GM12878 (cell line): ENCODE data around the gene PALMD. TPM values are rescaled to one million over a fixed set of nuclear protein-coding genes. Genes with fewer than 3 reads are reported as not detected.

Source experiments
- ATAC-seq: fragments of 200-7000 bp; cut with Tn5 transposase; 3 replicates; pipeline ENCODE4 v1.9.1; 2020; ENCODE audit warnings: mild to moderate bottlenecking, moderate library complexity
- BruUV-seq: library from RNA; stranded (reverse); fragments of 400-500 nt; replicated peaks from 2 replicates; lab custom pipeline; 2021; lab: Mats Ljungman, UMichigan
- CTCF ChIA-PET: fragments of 300-600 bp; sonication (Branson Sonifier 250); formaldehyde crosslinking; extraction: SDS; loops from one replicate; lab custom pipeline; 2021; ENCODE audit warnings: inconsistent platforms; lab: Yijun Ruan, JAX
- POLR2A ChIA-PET: fragments of 350-600 bp; formaldehyde crosslinking; extraction: SDS; loops from one replicate; lab custom pipeline; 2021; ENCODE audit warnings: inconsistent platforms; lab: Charles Lee
- RAD21 ChIA-PET: fragments of 300-600 bp; sonication (Branson Sonifier 250); formaldehyde crosslinking; loops from one replicate; lab custom pipeline; 2023; ENCODE audit warnings: antibody characterized with exemption; ENCODE audit not compliant: unreplicated experiment; lab: Charles Lee
- SMC1A ChIA-PET: fragments of 300-600 bp; sonication (Branson Sonifier 250); formaldehyde crosslinking; loops from one replicate; lab custom pipeline; 2023; ENCODE audit not compliant: unreplicated experiment, uncharacterized antibody; lab: Charles Lee
- DNase-seq: peaks from one replicate; pipeline ENCODE4 v3.0.0-alpha.2; 2011; ENCODE audit warnings: low read depth, low spot score
- FAIRE-seq: peaks from 3 replicates; lab custom pipeline; 2011; peaks lifted over from hg19 to GRCh38; lab: Jason Lieb, UNC
- H2AFZ ChIP-seq: 2 replicates; pipeline ENCODE4 v1.6.0; 2011; ENCODE audit warnings: low read depth, low read length, control low read depth; ENCODE audit not compliant: control insufficient read depth
- H3K27ac ChIP-seq: 2 replicates; pipeline ENCODE4 v1.5.1; 2011; ENCODE audit warnings: control low read depth; ENCODE audit not compliant: control insufficient read depth, insufficient read depth
- H3K27me3 ChIP-seq, 2 experiments: replicated peaks in 1 of 2; 2 replicates each; pipeline versions ENCODE4 v1.6.0 to v1.6.1; 2011; ENCODE audit warnings: low read length in 1 of 2; ENCODE audit not compliant: control insufficient read depth in 2 of 2, insufficient read depth in 2 of 2
- H3K36me3 ChIP-seq, 2 experiments: 2 replicates each; pipeline ENCODE4 v1.5.1; 2011; ENCODE audit warnings: low read length in 1 of 2; ENCODE audit not compliant: control insufficient read depth in 2 of 2, insufficient read depth in 2 of 2
- H3K4me1 ChIP-seq: 2 replicates; pipeline ENCODE4 v1.6.1; 2011; ENCODE audit warnings: mild to moderate bottlenecking, low read length, moderate library complexity, mixed read lengths; ENCODE audit not compliant: control insufficient read depth, insufficient read depth
- H3K4me2 ChIP-seq: 2 replicates; pipeline ENCODE4 v1.6.0; 2011; ENCODE audit warnings: control low read depth; ENCODE audit not compliant: control insufficient read depth, insufficient read depth
- H3K4me3 ChIP-seq: fragments of 200-600 bp; sonication (generic); 2 replicates; pipeline ENCODE4 v1.5.1; 2016
- H3K79me2 ChIP-seq: 2 replicates; pipeline ENCODE4 v1.6.0; 2011; ENCODE audit warnings: low read length; ENCODE audit not compliant: control insufficient read depth, insufficient read depth
- H3K9ac ChIP-seq: 2 replicates; pipeline ENCODE4 v1.8.0; 2011; ENCODE audit warnings: low read length, control low read depth, mixed read lengths; ENCODE audit not compliant: control insufficient read depth, insufficient read depth
- H3K9me3 ChIP-seq: replicated peaks from 3 replicates; pipeline ENCODE4 v1.5.1; 2011; ENCODE audit warnings: mild to moderate bottlenecking, low read length; ENCODE audit not compliant: control insufficient read depth, insufficient read depth
- H4K20me1 ChIP-seq: 2 replicates; pipeline ENCODE4 v1.6.0; 2011; ENCODE audit not compliant: control insufficient read depth, insufficient read depth
- BCL11A ChIP-seq: IDR thresholded peaks from 2 replicates; pipeline ENCODE4 v1.6.1; 2011; ENCODE audit warnings: low read depth, low read length
- CEBPZ ChIP-seq: fragments of 150-350 bp; IDR thresholded peaks from 2 replicates; pipeline ENCODE4 v1.6.1; 2016; ENCODE audit warnings: low read depth, low read length
- EGR1 ChIP-seq, 2 experiments: IDR thresholded peaks; 1 replicate in 1 of 2; 2 replicates in 1 of 2; pipeline ENCODE4 v1.6.1; 2011 to 2012; ENCODE audit warnings: low read depth in 2 of 2, low read length in 2 of 2, borderline replicate concordance in 1 of 2, mild to moderate bottlenecking in 1 of 2, moderate library complexity in 1 of 2
- EP300 ChIP-seq, 2 experiments: fragments of 150-350 bp in 1 of 2; IDR thresholded peaks; 2 replicates each; pipeline ENCODE4 v1.6.1; 2011 to 2012; ENCODE audit warnings: low read depth in 2 of 2, low read length in 2 of 2, borderline replicate concordance in 1 of 2, improper control_type of control experiment in 1 of 2, inconsistent platforms in 1 of 2; ENCODE audit not compliant: control insufficient read depth in 1 of 2
- NFXL1 ChIP-seq: fragments of 450-650 bp; IDR thresholded peaks from 2 replicates; pipeline ENCODE4 v1.6.1; 2017; ENCODE audit warnings: antibody characterized with exemption, mild to moderate bottlenecking, borderline replicate concordance
- PML ChIP-seq: IDR thresholded peaks from 2 replicates; pipeline ENCODE4 v1.6.1; 2012; ENCODE audit warnings: low read length, inconsistent platforms
- POLR2AphosphoS5 ChIP-seq: IDR thresholded peaks from 2 replicates; pipeline ENCODE4 v1.6.1; 2011; ENCODE audit warnings: mild to moderate bottlenecking, low read length, inconsistent platforms
- RBBP5 ChIP-seq: fragments of 200-600 bp; sonication (generic); conservative IDR thresholded peaks from 2 replicates; pipeline ENCODE4 v1.6.1; 2016
- RCOR1 ChIP-seq: conservative IDR thresholded peaks from 2 replicates; pipeline ENCODE4 v1.6.1; 2012; ENCODE audit warnings: low read depth, low read length, improper control_type of control experiment
- SPI1 ChIP-seq: IDR thresholded peaks from 2 replicates; pipeline ENCODE4 v1.6.1; 2011; ENCODE audit warnings: low read depth, mild to moderate bottlenecking, low read length, moderate library complexity, borderline replicate concordance; ENCODE audit not compliant: insufficient read depth
- TAF1 ChIP-seq: IDR thresholded peaks from 2 replicates; pipeline ENCODE4 v1.6.1; 2011; ENCODE audit warnings: mild to moderate bottlenecking, low read depth, low read length, borderline replicate concordance
- ZNF687 ChIP-seq: fragments of 450-650 bp; IDR thresholded peaks from 2 replicates; pipeline ENCODE4 v1.6.1; 2017; ENCODE audit warnings: mild to moderate bottlenecking, moderate library complexity
- ZSCAN29 ChIP-seq: fragments of 450-650 bp; IDR thresholded peaks from 2 replicates; pipeline ENCODE4 v1.6.1; 2017; ENCODE audit warnings: mild to moderate bottlenecking, moderate library complexity
- WGBS: methylation state at CpG from one replicate; pipeline ENCODE4 v1.1.6; 2016; ENCODE audit warnings: low lambda C conversion rate; ENCODE audit not compliant: insufficient replicate concordance, insufficient coverage; ENCODE audit errors: missing lambda C conversion rate; 5-methylcytosine and 5-hydroxymethylcytosine counted together
- in situ Hi-C: fragments of 300-500 bp; cut with MboI; formaldehyde crosslinking; loops from 9 replicates; pipeline ENCODE4 v1.14.3; 2018; ENCODE audit warnings: mixed read lengths
- intact Hi-C: fragments of 100-400 bp; cut with micrococcal nuclease; formaldehyde crosslinking; loops from one replicate; pipeline ENCODE4 v1.14.2; 2022; ENCODE audit not compliant: unreplicated experiment
- polyA plus RNA-seq, 11 experiments: library from polyadenylated mRNA; depleted of rRNA in 4 of 11; unstranded in 6 of 11; stranded (reverse) in 5 of 11; fragments of >200 nt; fragmentation: Nextera tagmentation in 4 of 11; fragmentation: Illumina TruSeq in 1 of 11; extraction: Ambion mirVana in 4 of 11; extraction: Trizol in 1 of 11; gene quantifications; 1 replicate in 1 of 11; 2 replicates in 10 of 11; pipeline versions ENCODE4 v1.2.1 to v1.2.3, GENCODE V29; 2011 to 2016; ENCODE audit warnings: inconsistent platforms in 2 of 11, missing spikeins in 2 of 11, low read depth in 1 of 11
- total RNA-seq, 4 experiments: library from RNA; depleted of rRNA in 3 of 4; stranded (reverse); fragments of >200 nt in 3 of 4; fragmentation: Illumina TruSeq in 1 of 4; extraction: Trizol in 1 of 4; gene quantifications; 2 replicates each; pipeline versions ENCODE4 v1.2.1 to v1.2.3, GENCODE V29; 2013 to 2021

PALMD gene
- total and polyA plus RNA-seq, 10 of the 15 experiments (the other 5 are each of a cell fraction or from before 2014, with no cell fraction given) = under 0.01 to 0.09 (median 0.04) TPM; not detected in 4

- H3K79me2 ChIP-seq = no peaks in the 10 kb centered on the region
- FAIRE-seq = no peak
Observed at GRCh38 chr1:99658031-99658290, 12.0 kb downstream of the PALMD start.

GRCh38 chr1:99659755-99660210 lies 13.9 kb downstream of the PALMD start:
- no peaks in the 10 kb centered on the region for H3K4me1 ChIP-seq
- no peak for TF ChIP-seq ZSCAN29
- TF ChIP-seq ZNF687 = no peak
- TF ChIP-seq PML = no peak
- TF ChIP-seq POLR2AphosphoS5 = no peak
- no peak for TF ChIP-seq CEBPZ

More at GRCh38 chr1:99658031-99658290, 12.0 kb downstream of the PALMD start:
- DNase-seq (no peak), ATAC-seq (no peak)
- H3K36me3 ChIP-seq = no peaks in the 10 kb centered on the region
- BruUV-seq = no TSS peak
- ChIA-PET RAD21 (no interaction called here), SMC1A (no interaction called here), POLR2A (interaction anchor here (0.7 kb wide), 1 partner anchor 286 kb away, joined by 3 read pairs; no protein-coding TSS in a partner anchor), CTCF (interaction anchor here (1.3 kb wide), 2 partner anchors 11 to 27 kb away, joined by 3 to 5 read pairs; no protein-coding TSS in a partner anchor)
- H3K9me3 ChIP-seq = no peaks in the 10 kb centered on the region
- H3K4me3 ChIP-seq = no peak overlapping the region
- no peaks in the 10 kb centered on the region for H4K20me1 ChIP-seq
- no peaks in the 10 kb centered on the region for H3K4me1 ChIP-seq
- 74% methylated on average over 3 of the region's 3 CpGs for WGBS
- H3K27ac ChIP-seq = no peak overlapping the region
- H2AFZ ChIP-seq = no peak overlapping the region
- no peak overlapping the region for H3K4me2 ChIP-seq
- no peak overlapping the region for H3K9ac ChIP-seq
- H3K27me3 ChIP-seq = no peaks in the 10 kb centered on the region
- in situ Hi-C loops (no loop called here), intact Hi-C loops (no loop called here)
- TF ChIP-seq RBBP5 (no peak), NFXL1 (no peak), RCOR1 (no peak), TAF1 (no peak), EGR1 (IDR thresholded peaks at IDR 0.05; ENCODE audit: borderline replicate concordance in 1 of 2, low read depth in 2 of 2, low read length in 2 of 2) (no peak), EP300 (IDR thresholded peaks at IDR 0.05; ENCODE audit: borderline replicate concordance in 1 of 2, control insufficient read depth in 1 of 2, low read depth in 2 of 2, low read length in 2 of 2) (no peak), BCL11A (no peak), SPI1 (no peak)

More at GRCh38 chr1:99659755-99660210, 13.9 kb downstream of the PALMD start:
- ChIA-PET POLR2A (no interaction called here), RAD21 (no interaction called here), SMC1A (interaction anchor here (0.9 kb wide), 1 partner anchor 12 kb away, joined by 3 read pairs; no protein-coding TSS in a partner anchor), CTCF (interaction anchor here (0.9 kb wide), 1 partner anchor 25 kb away, joined by 3 read pairs; no protein-coding TSS in a partner anchor)
- no TSS peak for BruUV-seq
- no peak overlapping the region for H3K9ac ChIP-seq
- H4K20me1 ChIP-seq = no peaks in the 10 kb centered on the region
- H3K27me3 ChIP-seq = no peaks in the 10 kb centered on the region
- 0% methylated on average over 2 of the region's 2 CpGs for WGBS
- no peaks in the 10 kb centered on the region for H3K79me2 ChIP-seq
- no peak overlapping the region for H3K4me2 ChIP-seq
- no peak overlapping the region for H3K4me3 ChIP-seq
- ATAC-seq = no peak
- intact Hi-C loops = no loop called here
- no peak for FAIRE-seq
- no peak overlapping the region for H2AFZ ChIP-seq
- in situ Hi-C loops = no loop called here
- DNase-seq = no peak
- H3K36me3 ChIP-seq = no peaks in the 10 kb centered on the region
- no peak overlapping the region for H3K27ac ChIP-seq
- no peaks in the 10 kb centered on the region for H3K9me3 ChIP-seq
